WTC11 (cell line): ENCODE data around the gene GRWD1. TPM values are rescaled to one million over a fixed set of nuclear protein-coding genes. Genes with fewer than 3 reads are reported as not detected.

Source experiments
- ATAC-seq: fragments of 200-7000 bp; cut with Tn5 transposase; 2 replicates; pipeline ENCODE4 v1.10.0; 2021; ENCODE audit warnings: mild to moderate bottlenecking, moderate library complexity
- CTCF ChIA-PET: fragments of 300-600 bp; sonication (Branson Sonifier 250); formaldehyde crosslinking; loops from one replicate; lab custom pipeline; 2021; ENCODE audit warnings: antibody characterized with exemption; lab: Charles Lee
- POLR2A ChIA-PET: fragments of 350-600 bp; sonication (Branson Sonifier 250); formaldehyde crosslinking; loops from one replicate; lab custom pipeline; 2021; ENCODE audit warnings: antibody characterized with exemption; lab: Charles Lee
- DNase-seq: peaks from one replicate; pipeline ENCODE4 v3.0.0; 2021; ENCODE audit warnings: low spot score
- H3K27ac Mint-ChIP-seq: 2 replicates; pipeline ENCODE4 v1.8.0; 2021; ENCODE audit warnings: mixed read lengths
- H3K27me3 Mint-ChIP-seq: 2 replicates; pipeline ENCODE4 v1.8.0; 2021; ENCODE audit warnings: low read depth, mild to moderate bottlenecking, moderate library complexity, mixed read lengths
- H3K36me3 Mint-ChIP-seq: 2 replicates; pipeline ENCODE4 v1.8.0; 2021; ENCODE audit warnings: mixed read lengths
- H3K4me1 Mint-ChIP-seq: 2 replicates; pipeline ENCODE4 v1.8.0; 2022; ENCODE audit warnings: mixed read lengths
- H3K4me3 Mint-ChIP-seq: 2 replicates; pipeline ENCODE4 v1.8.0; 2021; ENCODE audit warnings: mild to moderate bottlenecking, moderate library complexity, mixed read lengths
- H3K9me3 Mint-ChIP-seq: 2 replicates; pipeline ENCODE4 v1.8.0; 2021; ENCODE audit warnings: mixed read lengths
- AR ChIP-seq: fragments of 250-450 bp; sonication (Bioruptor Pico); IDR thresholded peaks from 2 replicates; pipeline ENCODE4 v1.9.0; 2021; ENCODE audit warnings: mild to moderate bottlenecking
- CTCF ChIP-seq: fragments of 200-600 bp; IDR thresholded peaks from 2 replicates; pipeline ENCODE4 v1.8.0; 2022; ENCODE audit warnings: antibody characterized with exemption
- FOXP1 ChIP-seq: sonication (generic); formaldehyde crosslinking; IDR thresholded peaks from 2 replicates; pipeline ENCODE4 v1.8.0; 2022; ENCODE audit warnings: missing genetic modification reagents, mild to moderate bottlenecking, moderate library complexity, borderline replicate concordance
- IRF1 ChIP-seq: sonication (generic); formaldehyde crosslinking; IDR thresholded peaks from 2 replicates; pipeline ENCODE4 v1.8.0; 2023; ENCODE audit warnings: missing genetic modification reagents
- IRF2 ChIP-seq: sonication (generic); formaldehyde crosslinking; IDR thresholded peaks from 2 replicates; pipeline ENCODE4 v1.8.0; 2022; ENCODE audit warnings: low read depth, missing genetic modification reagents, borderline replicate concordance
- MYBL2 ChIP-seq: sonication (generic); formaldehyde crosslinking; IDR thresholded peaks from 2 replicates; pipeline ENCODE4 v1.8.1; 2023; ENCODE audit warnings: mild to moderate bottlenecking, moderate library complexity, missing genetic modification reagents
- NR2C2 ChIP-seq: sonication (generic); formaldehyde crosslinking; IDR thresholded peaks from 2 replicates; pipeline ENCODE4 v1.8.0; 2022; ENCODE audit warnings: mild to moderate bottlenecking, missing genetic modification reagents
- NR3C1 ChIP-seq: sonication (generic); formaldehyde crosslinking; conservative IDR thresholded peaks from 2 replicates; pipeline ENCODE4 v1.8.1; 2023; ENCODE audit warnings: low read depth, mild to moderate bottlenecking, missing genetic modification reagents
- OVOL2 ChIP-seq: fragments of 250-450 bp; sonication (Bioruptor Pico); IDR thresholded peaks from 2 replicates; pipeline ENCODE4 v1.9.0; 2021; ENCODE audit warnings: mild to moderate bottlenecking, borderline replicate concordance
- PRRX2 ChIP-seq: fragments of 250-450 bp; sonication (Bioruptor Pico); IDR thresholded peaks from 2 replicates; pipeline ENCODE4 v1.8.0; 2021; ENCODE audit warnings: mild to moderate bottlenecking
- SMAD4 ChIP-seq: sonication (generic); formaldehyde crosslinking; IDR thresholded peaks from 2 replicates; pipeline ENCODE4 v1.8.0; 2022; ENCODE audit warnings: mild to moderate bottlenecking, missing genetic modification reagents
- USF2 ChIP-seq: sonication (generic); formaldehyde crosslinking; IDR thresholded peaks from 2 replicates; pipeline ENCODE4 v1.8.1; 2023; ENCODE audit warnings: mild to moderate bottlenecking, missing genetic modification reagents, moderate library complexity
- ZNF263 ChIP-seq: sonication (generic); formaldehyde crosslinking; IDR thresholded peaks from 2 replicates; pipeline ENCODE4 v1.8.1; 2022; ENCODE audit warnings: low read depth, mild to moderate bottlenecking, moderate library complexity, missing genetic modification reagents
- ZNF396 ChIP-seq: fragments of 250-450 bp; sonication (Bioruptor Pico); IDR thresholded peaks from 2 replicates; pipeline ENCODE4 v1.8.0; 2021; ENCODE audit warnings: mild to moderate bottlenecking, moderate library complexity, borderline replicate concordance
- total RNA-seq: library from RNA; stranded (reverse); gene quantifications from 3 replicates; pipeline ENCODE4 v1.2.3, GENCODE V29; 2021

The GRWD1 gene
- total RNA-seq, 1 experiment from 2014 or later, result 67.2 TPM

- TF ChIP-seq IRF2 (CRISPR knock-in tag), result no peak
- no peak for TF ChIP-seq NR2C2 (CRISPR knock-in tag)
These were observed 34.4 kb downstream of the GRWD1 start (continued) for GRCh38 chr19:48480183-48480557.

- ChIA-PET POLR2A (interaction anchor here (0.5 to 1.4 kb wide), 5 partner anchors 11 to 206 kb away, joined by 3 to 4 read pairs (median 4); partner anchors contain the start of genes SYNGR4 and TMEM143), CTCF (interaction anchor here (0.6 to 2.4 kb wide), 15 partner anchors 9 to 166 kb away, joined by 3 to 11 read pairs (median 4); partner anchors contain the start of gene KDELR1)
- Mint-ChIP-seq H3K27ac (peak overlapping the region; percentile 74; the same call in 1 of the 2 replicates), H3K27me3 (peaks cover 7% of the 10 kb centered on the region; the same call in 1 of the 2 replicates), H3K36me3 (peaks cover 6% of the 10 kb centered on the region), H3K9me3 (no peaks in the 10 kb centered on the region), H3K4me1 (peaks cover 23% of the 10 kb centered on the region), H3K4me3 (peak overlapping the region; percentile 81)
- TF ChIP-seq OVOL2 (CRISPR knock-in tag), result no peak
- no peak for TF ChIP-seq FOXP1
- no peak for TF ChIP-seq USF2 (CRISPR knock-in tag)
- no peak for TF ChIP-seq IRF1 (CRISPR knock-in tag)
- TF ChIP-seq PRRX2 (CRISPR knock-in tag), result no peak
- TF ChIP-seq MYBL2 (CRISPR knock-in tag), result no peak
- TF ChIP-seq ZNF396 (CRISPR knock-in tag), result no peak
- no peak for TF ChIP-seq IRF2 (CRISPR knock-in tag)
- no peak for TF ChIP-seq SMAD4 (CRISPR knock-in tag)
- no peak for TF ChIP-seq NR3C1 (CRISPR knock-in tag)
- TF ChIP-seq ZNF263 (CRISPR knock-in tag), result no peak
- TF ChIP-seq CTCF, result no peak
- DNase-seq (peak; percentile 44), ATAC-seq (peak; percentile 23)
These were observed 35.0 kb downstream of the GRWD1 start for GRCh38 chr19:48480558-48481500.

GRCh38 chr19:48481846-48482639, 36.3 kb downstream of the GRWD1 start:
- H3K4me1 Mint-ChIP-seq, result peaks cover 23% of the 10 kb centered on the region
- H3K27me3 Mint-ChIP-seq, result peaks cover 7% of the 10 kb centered on the region; the same call in 1 of the 2 replicates
- ChIA-PET POLR2A (interaction anchor here (1.1 to 1.4 kb wide), 2 partner anchors 11 to 118 kb away, joined by 4 read pairs; partner anchors contain the start of genes SYNGR4 and TMEM143), CTCF (interaction anchor here (1.1 to 2.4 kb wide), 8 partner anchors 8 to 168 kb away, joined by 3 to 9 read pairs (median 5); partner anchors contain the start of gene KDELR1)
- no peaks in the 10 kb centered on the region for H3K9me3 Mint-ChIP-seq
- no peak for TF ChIP-seq IRF1 (CRISPR knock-in tag)
- 0 out of 2 replicates have a peak, but pooled peaks have one; percentile 41 for TF ChIP-seq AR (CRISPR knock-in tag)
- DNase-seq, result no peak
- peak overlapping the region; percentile 72 for H3K27ac Mint-ChIP-seq
- H3K4me3 Mint-ChIP-seq, result peak overlapping the region; percentile 81
- no peak for ATAC-seq
- no peaks in the 10 kb centered on the region; the same call in 1 of the 2 replicates for H3K36me3 Mint-ChIP-seq
